HG02943 (cell line): ENCODE data around the gene WDR46.
"Not testable (repeated sequence)": the region's sequence is repeated elsewhere in the genome, so short reads cannot be mapped to it uniquely, and the experiment has no call there.

ENCODE experiments used
- ATAC-seq: cut with Tn5 transposase; IDR thresholded peaks from one replicate; pipeline ENCODE4 v1.9.1; 2021; ENCODE audit warnings: mild to moderate bottlenecking, low read depth, moderate library complexity; ENCODE audit not compliant: unreplicated experiment

The WDR46 gene

GRCh38 chr6:33271468-33272274 lies 17.4 kb downstream of the WDR46 start, which contains the start of the genes RPS18 and VPS52:
TSS of gene RPS18 (plus strand) at chr6:33272075. CDS start at chr6:33272120, 45 bp downstream.
TSS of gene VPS52 (minus strand) at chr6:33271876. CDS start at chr6:33271675, 201 bp downstream.
- ATAC-seq = peak; percentile 74

- peak; percentile 22 for ATAC-seq
These were observed 17.9 kb downstream of the WDR46 start for GRCh38 chr6:33271117-33271467.

- no peak for ATAC-seq
These were observed 25.0 kb downstream of the WDR46 start for GRCh38 chr6:33264015-33264414.

- not testable (repeated sequence) for ATAC-seq
These were observed 26.5 kb downstream of the WDR46 start for GRCh38 chr6:33262490-33262889.

GRCh38 chr6:33259032-33259431 lies 30.0 kb downstream of the WDR46 start:
- no peak for ATAC-seq

GRCh38 chr6:33254591-33254990 lies 34.4 kb downstream of the WDR46 start:
- no peak for ATAC-seq

GRCh38 chr6:33252759-33253158 lies 36.3 kb downstream of the WDR46 start:
- no peak for ATAC-seq

- ATAC-seq = no peak
These were observed 37.5 kb downstream of the WDR46 start for GRCh38 chr6:33251395-33252012.

GRCh38 chr6:33250731-33251130 lies 38.3 kb downstream of the WDR46 start:
- no peak for ATAC-seq

- ATAC-seq = no peak
These were observed 39.1 kb downstream of the WDR46 start for GRCh38 chr6:33249732-33250630.

- peak; percentile 80 for ATAC-seq
These were observed 39.9 kb downstream of the WDR46 start for GRCh38 chr6:33248932-33249731.

- ATAC-seq = no peak
These were observed 40.5 kb downstream of the WDR46 start for GRCh38 chr6:33248643-33248931.

GRCh38 chr6:33247977-33248642 lies 40.9 kb downstream of the WDR46 start:
- peak; percentile 41 for ATAC-seq

- ATAC-seq = no peak
These were observed 45.6 kb downstream of the WDR46 start for GRCh38 chr6:33243476-33243875.

- ATAC-seq = no peak
These were observed 47.1 kb downstream of the WDR46 start for GRCh38 chr6:33241968-33242367.

- ATAC-seq = no peak
These were observed 51.3 kb downstream of the WDR46 start for GRCh38 chr6:33237741-33238140.

GRCh38 chr6:33236852-33237251 lies 52.2 kb downstream of the WDR46 start:
- ATAC-seq = no peak

- ATAC-seq = no peak
These were observed 52.7 kb downstream of the WDR46 start for GRCh38 chr6:33236328-33236727.

- ATAC-seq = no peak
These were observed 53.8 kb downstream of the WDR46 start for GRCh38 chr6:33235221-33235634.
